SU-DHL-6 (cell line): Measurements from ENCODE around the gene BCL7C.

Experiments
- H2AFZ ChIP-seq: fragments of 200-600 bp; sonication (generic); 2 replicates; pipeline ENCODE4 v1.6.1; 2014; ENCODE audit warnings: low read depth, mild to moderate bottlenecking, moderate library complexity, mixed read lengths, antibody characterized with exemption, low read length; ENCODE audit not compliant: severe bottlenecking
- H3F3A ChIP-seq: fragments of 200-600 bp; shearing (Covaris generic); 2 replicates; pipeline ENCODE4 v1.6.0; 2016; ENCODE audit warnings: antibody characterized with exemption, mild to moderate bottlenecking; ENCODE audit not compliant: insufficient read depth
- H3K27ac ChIP-seq: fragments of 200-600 bp; sonication (generic); 2 replicates; pipeline ENCODE4 v1.5.1; 2016; ENCODE audit warnings: low read depth, mild to moderate bottlenecking, low read length, moderate library complexity, mixed read lengths
- H3K27me3 ChIP-seq: fragments of 200-600 bp; sonication (generic), shearing (Covaris generic); 2 replicates; pipeline ENCODE4 v1.6.0; 2014; ENCODE audit warnings: mild to moderate bottlenecking, low read length
- H3K36me3 ChIP-seq: fragments of 200-600 bp; sonication (generic); 2 replicates; pipeline ENCODE4 v1.6.1; 2014; ENCODE audit warnings: mild to moderate bottlenecking, low read length, mixed read lengths
- H3K4me2 ChIP-seq: fragments of 300-600, 200-600 bp; shearing (Covaris generic), sonication (generic); 2 replicates; pipeline ENCODE4 v1.6.0; 2014; ENCODE audit warnings: low read length, low read depth, mild to moderate bottlenecking; ENCODE audit not compliant: poor library complexity, severe bottlenecking
- H3K4me3 ChIP-seq: fragments of 200-600 bp; sonication (generic); 2 replicates; pipeline ENCODE4 v1.5.1; 2014; ENCODE audit warnings: antibody characterized with exemption, low read length, mild to moderate bottlenecking, mixed read lengths; ENCODE audit not compliant: insufficient read depth, poor library complexity, severe bottlenecking
- H3K79me2 ChIP-seq: fragments of 200-600 bp; sonication (generic); 2 replicates; pipeline ENCODE4 v1.6.1; 2014; ENCODE audit warnings: mild to moderate bottlenecking, low read length, moderate library complexity; ENCODE audit not compliant: insufficient read depth
- H3K9ac ChIP-seq: fragments of 200-600 bp; sonication (generic); 2 replicates; pipeline ENCODE4 v1.7.0; 2014; ENCODE audit warnings: mild to moderate bottlenecking, low read length
- H3K9me2 ChIP-seq: fragments of 200-600 bp; sonication (generic); replicated peaks from 2 replicates; pipeline ENCODE4 v1.6.1; 2014; ENCODE audit warnings: low read length; ENCODE audit not compliant: insufficient read depth
- H3K9me3 ChIP-seq: fragments of 200-600 bp; sonication (generic); 2 replicates; pipeline ENCODE4 v1.6.1; 2014; ENCODE audit warnings: low read length, mixed read lengths; ENCODE audit not compliant: insufficient read depth
- H4K20me1 ChIP-seq: fragments of 200-600 bp; sonication (generic); 2 replicates; pipeline ENCODE4 v1.6.1; 2014; ENCODE audit warnings: low read depth, mild to moderate bottlenecking, antibody characterized with exemption, low read length, moderate library complexity, mixed read lengths
- EZH2phosphoT487 ChIP-seq: fragments of 200-600 bp; sonication (generic), shearing (Covaris generic); conservative IDR thresholded peaks from 2 replicates; pipeline ENCODE4 v1.6.1; 2018; ENCODE audit warnings: mild to moderate bottlenecking, antibody characterized with exemption, low read length, moderate library complexity, mixed read lengths
- TF ChIP-seq, protein P1 (sequence below): fragments of 200-600 bp; sonication (generic); IDR thresholded peaks from one replicate; pipeline ENCODE4 v1.5.1; 2017; ENCODE audit warnings: antibody characterized with exemption, mild to moderate bottlenecking, low read length, moderate library complexity; ENCODE audit not compliant: insufficient read depth, poor library complexity, severe bottlenecking

Gene BCL7C

DNA sequence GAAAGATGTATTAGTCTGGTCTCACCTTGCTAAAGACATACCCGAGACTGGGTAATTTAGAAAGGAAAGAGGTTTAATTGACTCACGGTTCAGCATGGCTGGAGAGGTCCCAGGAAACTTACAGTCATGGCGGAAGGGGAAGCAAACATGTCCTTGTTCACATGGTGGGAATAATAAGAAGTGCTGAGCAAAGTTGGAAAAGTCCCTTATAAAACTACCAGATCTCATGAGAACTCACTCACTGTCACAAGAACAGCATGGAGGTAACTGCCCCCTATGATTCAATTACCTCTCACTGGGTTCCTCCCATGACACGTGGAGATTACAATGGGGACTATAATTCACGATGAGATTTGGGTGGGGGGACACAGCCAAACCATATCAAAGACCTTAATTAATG, 53.3 kb downstream of the BCL7C start:
- no peak overlapping the region for H3K27ac ChIP-seq
- no peak overlapping the region for H3K9ac ChIP-seq
- no peaks in the 10 kb centered on the region for H4K20me1 ChIP-seq
- TF ChIP-seq, protein P1, sequence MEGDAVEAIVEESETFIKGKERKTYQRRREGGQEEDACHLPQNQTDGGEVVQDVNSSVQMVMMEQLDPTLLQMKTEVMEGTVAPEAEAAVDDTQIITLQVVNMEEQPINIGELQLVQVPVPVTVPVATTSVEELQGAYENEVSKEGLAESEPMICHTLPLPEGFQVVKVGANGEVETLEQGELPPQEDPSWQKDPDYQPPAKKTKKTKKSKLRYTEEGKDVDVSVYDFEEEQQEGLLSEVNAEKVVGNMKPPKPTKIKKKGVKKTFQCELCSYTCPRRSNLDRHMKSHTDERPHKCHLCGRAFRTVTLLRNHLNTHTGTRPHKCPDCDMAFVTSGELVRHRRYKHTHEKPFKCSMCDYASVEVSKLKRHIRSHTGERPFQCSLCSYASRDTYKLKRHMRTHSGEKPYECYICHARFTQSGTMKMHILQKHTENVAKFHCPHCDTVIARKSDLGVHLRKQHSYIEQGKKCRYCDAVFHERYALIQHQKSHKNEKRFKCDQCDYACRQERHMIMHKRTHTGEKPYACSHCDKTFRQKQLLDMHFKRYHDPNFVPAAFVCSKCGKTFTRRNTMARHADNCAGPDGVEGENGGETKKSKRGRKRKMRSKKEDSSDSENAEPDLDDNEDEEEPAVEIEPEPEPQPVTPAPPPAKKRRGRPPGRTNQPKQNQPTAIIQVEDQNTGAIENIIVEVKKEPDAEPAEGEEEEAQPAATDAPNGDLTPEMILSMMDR = no peak
- TF ChIP-seq EZH2phosphoT487 = no peak
- H3K4me2 ChIP-seq = no peak overlapping the region
- H3K9me2 ChIP-seq = no peaks in the 10 kb centered on the region
- H3K79me2 ChIP-seq = no peaks in the 10 kb centered on the region
- no peaks in the 10 kb centered on the region for H3K27me3 ChIP-seq
- H3F3A ChIP-seq = no peaks in the 10 kb centered on the region
- no peak overlapping the region for H2AFZ ChIP-seq
- H3K9me3 ChIP-seq = no peaks in the 10 kb centered on the region
- H3K4me3 ChIP-seq = no peak overlapping the region
- H3K36me3 ChIP-seq = no peaks in the 10 kb centered on the region

DNA sequence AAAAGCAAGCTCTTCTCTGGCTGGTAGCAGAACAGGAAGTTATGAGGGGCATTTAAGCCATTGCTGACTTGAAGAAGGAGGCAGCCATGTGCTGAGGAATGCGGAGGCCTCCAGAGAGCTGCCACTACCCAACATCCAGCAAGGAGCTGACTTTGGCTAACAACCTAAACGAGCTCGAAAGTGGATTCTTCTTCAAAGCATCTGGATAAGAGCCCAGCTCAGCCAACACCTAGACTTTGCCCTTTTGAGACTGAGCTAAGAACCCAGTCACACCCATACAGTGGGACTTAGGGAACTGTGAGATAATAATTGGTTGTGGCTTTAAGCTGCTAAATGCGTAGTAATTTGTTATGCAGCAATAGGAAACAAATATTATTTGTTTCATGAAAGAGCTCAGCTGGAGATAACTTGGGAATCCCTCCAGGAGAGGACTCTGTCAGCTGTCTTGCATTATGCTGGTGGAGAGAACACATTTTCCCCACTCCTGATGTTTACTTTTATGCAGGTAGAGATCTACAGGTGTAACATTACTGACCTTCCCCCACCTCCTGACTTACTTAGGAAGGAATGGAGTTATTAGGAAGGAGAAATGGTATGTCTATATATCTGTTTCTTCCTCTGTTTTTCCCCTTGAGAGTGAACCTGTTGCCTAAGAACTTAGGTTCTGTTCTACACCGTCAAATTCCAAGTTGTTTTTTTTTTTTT, 54.2 kb downstream of the BCL7C start:
- Histone ChIP-seq H4K20me1 (no peaks in the 10 kb centered on the region), H3K4me2 (no peak overlapping the region), H3K79me2 (no peaks in the 10 kb centered on the region), H3K9me2 (no peaks in the 10 kb centered on the region), H3K36me3 (no peaks in the 10 kb centered on the region), H3K9ac (no peak overlapping the region), H3F3A (no peaks in the 10 kb centered on the region), H3K27ac (no peak overlapping the region), H3K9me3 (no peaks in the 10 kb centered on the region), H3K4me3 (no peak overlapping the region), H3K27me3 (no peaks in the 10 kb centered on the region), H2AFZ (no peak overlapping the region)
- TF ChIP-seq, protein P1 = no peak
- TF ChIP-seq EZH2phosphoT487 = no peak

DNA sequence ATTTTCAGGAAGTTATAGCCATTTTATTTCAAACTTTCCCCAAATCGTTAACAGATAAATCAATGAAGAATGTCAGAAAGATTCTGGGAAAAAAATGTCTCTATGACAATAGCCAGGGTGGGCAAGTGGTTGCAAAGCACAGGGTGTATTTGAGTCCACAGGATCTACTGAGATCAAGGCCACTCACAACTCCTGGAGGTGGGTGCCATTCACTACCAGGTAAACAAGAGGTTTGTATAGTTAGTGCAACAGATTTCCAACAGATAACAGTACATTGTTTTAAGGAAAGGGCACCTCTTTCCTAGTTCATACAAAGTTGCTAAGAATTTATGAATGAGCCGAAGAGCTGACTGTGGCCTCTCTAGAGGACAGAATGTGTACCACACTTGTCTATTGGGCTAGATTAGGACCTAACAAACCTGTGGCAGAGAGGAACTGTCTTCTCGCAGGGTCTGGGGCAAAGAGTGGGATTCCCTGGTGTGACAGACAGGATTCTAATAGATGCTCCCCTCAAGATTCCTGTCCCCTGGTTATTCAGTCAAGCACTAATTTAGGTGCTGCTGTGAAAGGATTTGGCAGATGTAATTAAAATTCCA, 54.9 kb downstream of the BCL7C start:
- no peaks in the 10 kb centered on the region for H3F3A ChIP-seq
- H3K27me3 ChIP-seq = no peaks in the 10 kb centered on the region
- TF ChIP-seq, protein P1 = no peak
- TF ChIP-seq EZH2phosphoT487 = no peak
- no peaks in the 10 kb centered on the region for H3K79me2 ChIP-seq
- H4K20me1 ChIP-seq = no peaks in the 10 kb centered on the region
- no peaks in the 10 kb centered on the region for H3K36me3 ChIP-seq
- H3K9ac ChIP-seq = no peak overlapping the region
- no peak overlapping the region for H3K4me3 ChIP-seq
- no peak overlapping the region for H2AFZ ChIP-seq
- no peak overlapping the region for H3K4me2 ChIP-seq
- no peak overlapping the region for H3K27ac ChIP-seq
- H3K9me2 ChIP-seq = no peaks in the 10 kb centered on the region
- H3K9me3 ChIP-seq = no peaks in the 10 kb centered on the region
